CD4-positive, alpha-beta T cell treated with Interleukin-4 for 1 hour (primary cell): ENCODE results near the gene RBM47.
"Not testable (repeated sequence)": the region's sequence is repeated elsewhere in the genome, so short reads cannot be mapped to it uniquely, and the experiment has no call there.

Source experiments
- DNase-seq, 2 donors: peaks; one replicate each; pipeline ENCODE4 v3.0.0-alpha.2; 2020 to 2022

The RBM47 gene

DNA sequence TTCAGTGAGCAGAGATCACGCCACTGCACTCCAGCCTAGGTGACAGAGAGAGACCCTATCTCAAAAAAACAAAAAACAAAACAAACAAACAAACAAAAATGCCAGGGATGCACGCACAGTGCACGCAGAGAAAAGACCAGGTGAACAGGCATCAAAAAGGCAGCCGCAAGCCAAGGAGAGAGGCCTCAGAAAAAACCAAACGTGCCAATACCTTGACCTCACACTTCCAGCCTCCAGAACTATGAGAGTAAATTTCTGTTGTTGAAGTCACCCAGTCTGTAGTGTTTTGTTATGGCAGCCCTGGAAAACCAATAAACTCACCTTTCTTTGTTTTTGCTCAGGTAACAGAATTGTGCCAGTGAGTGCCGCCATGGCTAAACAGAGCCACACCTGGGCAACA lies 228.6 kb downstream of the RBM47 start:
- no peak for DNase-seq

DNA sequence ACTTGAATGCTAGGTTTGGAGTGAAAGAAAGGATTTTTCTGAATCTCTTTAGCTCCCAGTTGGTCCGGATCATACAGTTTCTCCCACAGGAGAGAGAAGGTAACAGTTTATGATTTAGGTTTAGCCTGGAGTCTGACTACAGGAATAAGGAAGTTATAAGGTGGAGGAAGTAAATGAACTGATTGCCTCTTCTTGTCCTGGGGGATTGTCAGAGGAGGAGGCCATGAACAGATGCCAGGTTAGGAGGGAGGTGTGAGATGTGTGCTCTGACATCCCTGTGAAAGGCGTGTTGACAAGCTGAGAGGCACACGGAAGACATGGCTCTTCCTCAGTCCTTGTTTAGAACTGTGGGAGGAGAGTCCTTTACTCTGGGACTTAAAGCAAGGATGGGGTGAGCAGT lies 230.1 kb downstream of the RBM47 start:
- DNase-seq, result no peak

DNA sequence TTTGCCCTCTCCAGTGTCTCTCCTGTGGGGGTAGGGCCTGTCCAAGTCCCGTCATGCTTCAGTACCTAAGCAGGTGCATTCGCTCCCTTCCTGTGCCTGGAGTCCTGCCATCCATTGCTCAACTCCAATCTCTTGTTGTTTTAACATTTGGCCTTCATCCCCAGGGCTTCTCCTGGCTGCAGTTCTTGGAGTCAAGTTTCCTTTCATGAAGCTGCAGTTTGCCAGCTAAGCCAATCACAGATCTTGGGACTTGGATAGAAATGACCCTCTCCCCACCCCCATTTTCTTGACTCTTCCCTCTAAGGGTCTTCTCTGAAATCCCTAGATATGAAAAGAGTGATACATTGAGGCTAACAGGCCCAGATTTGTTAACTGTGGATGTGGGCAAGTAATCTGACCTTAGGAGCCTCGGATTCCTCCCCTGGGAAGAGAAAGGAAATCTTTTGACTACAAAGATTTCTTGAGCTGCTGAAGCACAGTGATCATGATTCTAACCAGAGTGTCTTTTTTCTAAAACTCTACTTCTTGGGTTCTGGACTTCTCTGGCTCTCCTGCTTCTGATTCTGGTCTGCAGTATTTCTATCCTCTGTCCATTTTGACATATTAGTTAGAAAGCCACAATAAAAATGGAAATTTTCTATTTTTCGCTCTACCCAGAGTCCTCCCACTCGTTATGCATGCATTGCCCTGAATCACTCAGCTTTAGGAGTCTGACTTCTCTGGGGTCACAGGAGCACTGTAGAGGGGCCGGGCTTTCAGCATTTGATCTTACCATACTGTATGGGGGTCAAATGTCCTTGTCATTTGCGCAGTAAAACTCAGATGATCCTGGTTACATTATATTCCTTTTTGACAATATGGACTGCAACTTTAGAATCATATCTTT lies 233.5 kb downstream of the RBM47 start:
- DNase-seq, result no peak

DNA sequence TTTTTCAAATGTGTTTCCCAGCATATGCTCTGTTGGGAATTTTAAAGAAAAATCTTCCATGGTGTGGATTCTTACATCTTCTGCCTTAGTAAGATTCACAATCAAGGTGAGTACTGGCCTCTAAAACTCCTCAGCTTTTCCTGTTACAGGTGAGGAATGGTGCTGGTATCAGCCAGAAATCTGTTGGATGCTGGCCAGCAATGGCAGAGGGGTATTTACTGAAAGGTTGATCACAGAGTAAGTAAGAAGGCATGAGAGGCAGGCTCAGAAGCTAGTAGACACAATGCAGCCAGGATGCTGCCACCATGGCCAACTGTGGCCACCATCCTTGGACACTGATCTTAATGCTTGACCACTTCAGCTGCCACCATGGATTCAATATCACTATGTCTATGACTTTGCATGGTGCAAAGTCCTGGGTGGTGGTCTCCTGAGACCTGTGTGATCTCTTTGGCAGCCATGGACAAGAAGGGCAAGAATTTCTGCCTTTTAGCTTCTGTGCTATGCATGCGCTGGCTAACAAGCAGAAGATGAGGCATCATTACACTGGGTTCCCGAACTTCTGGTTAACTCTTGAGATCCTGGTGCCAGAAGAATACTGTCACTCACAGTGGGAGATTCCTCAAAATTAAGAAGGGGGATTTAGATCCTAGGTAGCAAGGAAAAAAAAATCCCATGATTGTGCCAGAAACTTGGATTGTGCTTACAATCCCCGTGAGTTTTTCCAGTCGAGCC lies 234.3 kb downstream of the RBM47 start:
- no peak for DNase-seq

GRCh38 chr4:40394236-40394635 lies 235.4 kb downstream of the RBM47 start:
- no peak for DNase-seq

DNA sequence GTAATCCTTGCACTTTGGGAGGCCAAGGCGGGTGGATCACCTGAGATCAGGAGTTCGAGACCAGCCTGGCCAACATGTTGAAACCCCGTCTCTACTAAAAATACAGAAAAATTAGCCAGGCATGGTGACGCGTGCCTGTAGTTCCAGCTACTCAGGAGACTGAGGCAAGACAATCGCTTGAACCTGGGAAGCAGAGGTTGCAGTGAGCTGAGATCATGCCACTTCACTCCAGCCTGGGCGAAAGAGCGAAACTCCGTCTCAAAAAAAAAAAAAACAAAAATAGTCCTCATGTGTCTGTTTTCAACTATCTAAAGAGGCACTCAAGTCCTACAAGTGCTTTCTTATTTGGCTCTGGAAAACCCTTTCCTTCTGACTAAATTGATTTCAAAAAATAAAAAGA lies 237.4 kb downstream of the RBM47 start:
- not testable (repeated sequence) for DNase-seq

- no peak for DNase-seq
Measured at GRCh38 chr4:40389986-40390385, 239.7 kb downstream of the RBM47 start.

GRCh38 chr4:40388239-40388638 lies 241.4 kb downstream of the RBM47 start:
- DNase-seq, result no peak

- no peak for DNase-seq
Measured at GRCh38 chr4:40380647-40381046, 249.0 kb downstream of the RBM47 start.

DNA sequence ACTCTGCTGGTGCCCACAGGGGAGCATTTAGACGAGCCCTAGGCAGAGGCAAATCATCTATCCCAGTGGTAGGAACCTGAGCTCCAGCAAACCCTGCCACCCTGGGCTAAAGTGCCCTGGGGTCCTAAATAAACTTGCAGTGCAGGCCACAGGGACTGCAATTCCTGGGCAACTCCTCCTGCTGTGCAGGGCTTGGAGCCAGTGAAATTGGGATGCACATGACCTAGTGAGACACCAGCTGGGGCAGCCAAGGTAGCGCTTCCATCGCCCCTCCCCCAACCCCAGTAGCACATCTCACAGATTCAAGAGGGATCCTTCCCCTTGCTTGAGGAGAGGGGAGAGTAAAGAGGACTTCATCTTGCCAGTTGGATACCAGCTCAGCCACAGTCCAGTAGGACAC lies 250.4 kb downstream of the RBM47 start:
- DNase-seq, result no peak

DNA sequence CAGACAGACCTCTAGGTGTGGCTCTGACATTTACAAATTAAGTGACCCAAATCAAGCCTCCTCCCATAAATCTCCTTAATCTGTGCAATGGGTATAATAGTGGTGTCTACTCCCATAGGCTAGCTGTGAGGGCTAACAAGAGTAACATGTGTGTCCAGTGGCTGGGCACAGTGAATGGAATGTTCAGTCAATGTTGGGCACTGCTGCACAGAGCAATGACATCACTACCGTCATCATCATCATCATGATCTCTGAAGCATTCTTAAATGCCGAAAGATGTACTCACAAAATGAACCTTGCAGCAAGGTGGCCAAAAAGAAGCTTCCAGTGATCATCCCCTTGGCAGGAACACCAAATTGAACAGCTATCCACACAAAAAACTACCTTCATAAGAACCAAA lies 251.0 kb downstream of the RBM47 start:
- no peak for DNase-seq

- no peak for DNase-seq
Measured at GRCh38 chr4:40377512-40378365, 251.9 kb downstream of the RBM47 start.

- no peak for DNase-seq
Measured at GRCh38 chr4:40375620-40376019, 254.0 kb downstream of the RBM47 start.

DNA sequence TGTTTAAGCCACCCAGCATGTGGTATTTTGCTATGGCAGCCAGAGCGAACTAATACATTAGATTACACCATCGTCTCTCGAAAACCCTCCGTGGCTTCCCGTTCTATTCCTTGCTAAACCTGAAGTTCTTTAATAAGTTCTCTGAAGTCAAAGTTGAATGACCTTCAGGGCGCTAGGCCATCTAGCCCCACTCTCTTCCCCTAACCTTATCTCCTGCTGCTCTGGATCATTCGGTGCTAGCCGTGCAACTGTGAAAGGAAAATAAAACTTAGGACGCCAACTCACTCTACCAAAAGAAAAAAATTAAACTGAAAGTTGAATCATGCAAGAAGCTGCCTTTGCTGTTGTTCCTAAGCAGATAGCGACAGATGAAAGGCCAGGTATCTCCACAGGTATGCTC lies 254.6 kb downstream of the RBM47 start:
- DNase-seq, result no peak

DNA sequence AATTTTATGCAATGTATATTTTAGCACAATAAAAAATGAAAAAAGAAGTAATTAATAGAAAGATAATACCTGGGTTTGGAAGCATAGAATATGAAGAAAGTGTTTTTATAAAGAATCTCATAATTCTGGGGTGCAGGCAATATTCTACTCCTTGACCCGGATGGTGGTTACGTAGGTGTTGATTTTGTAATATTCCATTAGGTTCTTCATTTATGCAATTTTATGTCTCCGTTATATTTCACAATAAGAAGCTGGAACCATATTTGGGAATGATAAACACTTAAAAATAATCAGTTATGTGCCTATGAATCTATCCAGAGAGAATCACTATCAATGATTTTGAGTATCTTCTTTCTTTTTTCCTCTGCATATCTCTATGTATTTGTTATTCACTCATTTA lies 256.0 kb downstream of the RBM47 start:
- DNase-seq, result no peak
